Vagina (tissue), 2 donors: ENCODE results near the gene ZNF669.

Experiments used
- POLR2A ChIP-seq, 2 donors: fragments of 450-650 bp; IDR thresholded peaks; one replicate each; pipeline ENCODE4 v1.6.1; 2017; ENCODE audit warnings: antibody characterized with exemption in 2 of 2, mild to moderate bottlenecking in 2 of 2, moderate library complexity in 2 of 2
- POLR2AphosphoS5 ChIP-seq, 2 donors: sonication (generic); formaldehyde crosslinking; IDR thresholded peaks; one replicate each; pipeline ENCODE4 v1.9.0; 2017; ENCODE audit warnings: antibody characterized with exemption in 2 of 2, mild to moderate bottlenecking in 2 of 2, low read depth in 1 of 2; ENCODE audit not compliant: insufficient read depth in 1 of 2
- TF ChIP-seq, protein P1 (sequence below), 3 experiments: fragments of 450-650 bp in 2 of 3; fragments of 200-600 bp in 1 of 3; sonication (generic) in 1 of 3; IDR thresholded peaks; one replicate each; pipeline ENCODE4 v1.5.1; 2017 to 2019; ENCODE audit warnings: antibody characterized with exemption in 3 of 3, mild to moderate bottlenecking in 2 of 3, moderate library complexity in 2 of 3

DNA sequence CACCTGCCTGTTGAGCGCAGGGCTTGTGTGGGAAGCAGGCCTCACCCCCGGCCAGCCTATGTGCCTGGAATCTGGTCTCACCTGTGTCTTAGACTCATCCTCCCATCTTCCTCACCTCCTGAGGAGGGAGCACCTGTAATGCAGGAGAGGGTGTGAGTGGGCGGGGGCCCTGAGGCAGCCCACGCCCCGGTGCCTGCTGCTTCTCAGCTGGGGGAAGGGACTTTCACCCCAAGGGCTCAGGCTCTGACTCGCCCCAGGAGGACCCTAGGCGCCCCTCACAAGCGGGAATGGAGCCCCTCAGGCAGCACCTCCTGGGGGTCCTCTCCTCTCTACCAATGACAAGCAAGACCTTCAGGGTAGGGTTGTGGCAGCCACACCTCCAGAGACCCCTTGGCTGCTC is 18.8 kb downstream of the ZNF669 start:
- TF ChIP-seq POLR2AphosphoS5 (IDR thresholded peaks at IDR 0.05; ENCODE audit: insufficient read depth in 1 of 2, low read depth in 1 of 2) (no peak), POLR2A (IDR thresholded peaks at IDR 0.05) (no peak)
- TF ChIP-seq, protein P1, sequence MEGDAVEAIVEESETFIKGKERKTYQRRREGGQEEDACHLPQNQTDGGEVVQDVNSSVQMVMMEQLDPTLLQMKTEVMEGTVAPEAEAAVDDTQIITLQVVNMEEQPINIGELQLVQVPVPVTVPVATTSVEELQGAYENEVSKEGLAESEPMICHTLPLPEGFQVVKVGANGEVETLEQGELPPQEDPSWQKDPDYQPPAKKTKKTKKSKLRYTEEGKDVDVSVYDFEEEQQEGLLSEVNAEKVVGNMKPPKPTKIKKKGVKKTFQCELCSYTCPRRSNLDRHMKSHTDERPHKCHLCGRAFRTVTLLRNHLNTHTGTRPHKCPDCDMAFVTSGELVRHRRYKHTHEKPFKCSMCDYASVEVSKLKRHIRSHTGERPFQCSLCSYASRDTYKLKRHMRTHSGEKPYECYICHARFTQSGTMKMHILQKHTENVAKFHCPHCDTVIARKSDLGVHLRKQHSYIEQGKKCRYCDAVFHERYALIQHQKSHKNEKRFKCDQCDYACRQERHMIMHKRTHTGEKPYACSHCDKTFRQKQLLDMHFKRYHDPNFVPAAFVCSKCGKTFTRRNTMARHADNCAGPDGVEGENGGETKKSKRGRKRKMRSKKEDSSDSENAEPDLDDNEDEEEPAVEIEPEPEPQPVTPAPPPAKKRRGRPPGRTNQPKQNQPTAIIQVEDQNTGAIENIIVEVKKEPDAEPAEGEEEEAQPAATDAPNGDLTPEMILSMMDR (IDR thresholded peaks at IDR 0.05): no peak
